Measurements from ENCODE around the gene ADAT3. TPM values are rescaled to one million over a fixed set of nuclear protein-coding genes. Genes with fewer than 3 reads are reported as not detected.

Gene ADAT3
- total RNA-seq, 1 donor = 4.2 TPM

GRCh38 chr19:1859331-1859781 lies 45.8 kb upstream of the ADAT3 start:
- H3K4me3 ChIP-seq (ENCODE audit: low read depth, low read length) = peak overlapping the region; percentile 90
- TF ChIP-seq CTCF (IDR thresholded peaks at IDR 0.05; ENCODE audit: insufficient read depth, low read length) = no peak
- no peak for DNase-seq (ENCODE audit: low read depth)

DNA sequence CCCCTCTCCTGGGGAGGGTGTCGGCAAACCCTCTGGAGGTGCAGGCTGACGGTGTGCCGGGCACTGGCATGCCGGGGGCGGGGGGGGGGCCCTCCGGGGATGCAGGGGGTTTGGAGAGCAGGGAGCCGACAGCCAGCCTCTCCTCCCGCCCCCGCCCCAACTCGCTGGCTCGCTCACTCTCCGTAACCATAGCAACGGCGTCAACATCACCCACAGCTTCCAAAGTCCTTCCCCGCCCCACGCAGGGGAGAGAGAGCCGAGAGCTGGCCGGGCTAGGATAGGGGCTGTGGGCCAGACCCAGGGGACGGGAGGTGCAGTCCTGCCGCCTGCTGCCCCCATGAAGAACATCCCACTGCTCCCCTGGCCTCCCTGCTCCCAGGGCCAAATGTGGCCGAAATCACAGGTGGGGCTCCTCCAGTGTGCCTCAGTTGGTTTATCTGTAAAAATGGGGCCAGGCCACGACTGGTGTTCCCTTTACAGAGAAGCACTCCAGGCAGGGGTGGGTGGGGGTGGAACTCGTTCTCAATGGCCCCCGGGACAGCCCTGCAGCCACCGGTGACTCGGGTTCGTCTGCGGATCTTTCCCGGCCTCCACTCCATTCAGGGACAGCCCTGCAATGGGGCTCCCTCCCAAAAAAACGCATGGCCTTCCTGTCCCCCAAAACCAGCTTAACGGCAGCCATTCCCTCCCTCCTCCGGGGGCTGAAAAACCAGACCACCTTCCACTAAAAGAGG lies 45.0 kb upstream of the ADAT3 start:
- peak overlapping the region; percentile 90 for H3K4me3 ChIP-seq (ENCODE audit: low read depth, low read length)
- no peak for TF ChIP-seq CTCF (IDR thresholded peaks at IDR 0.05; ENCODE audit: insufficient read depth, low read length)
- peak; percentile 81 for DNase-seq (ENCODE audit: low read depth)

- H3K4me3 ChIP-seq (ENCODE audit: low read depth, low read length) = peak overlapping the region; percentile 90
- TF ChIP-seq CTCF (IDR thresholded peaks at IDR 0.05; ENCODE audit: insufficient read depth, low read length) = no peak
- DNase-seq (ENCODE audit: low read depth) = no peak
Measured at GRCh38 chr19:1860821-1861598, 44.2 kb upstream of the ADAT3 start.

DNA sequence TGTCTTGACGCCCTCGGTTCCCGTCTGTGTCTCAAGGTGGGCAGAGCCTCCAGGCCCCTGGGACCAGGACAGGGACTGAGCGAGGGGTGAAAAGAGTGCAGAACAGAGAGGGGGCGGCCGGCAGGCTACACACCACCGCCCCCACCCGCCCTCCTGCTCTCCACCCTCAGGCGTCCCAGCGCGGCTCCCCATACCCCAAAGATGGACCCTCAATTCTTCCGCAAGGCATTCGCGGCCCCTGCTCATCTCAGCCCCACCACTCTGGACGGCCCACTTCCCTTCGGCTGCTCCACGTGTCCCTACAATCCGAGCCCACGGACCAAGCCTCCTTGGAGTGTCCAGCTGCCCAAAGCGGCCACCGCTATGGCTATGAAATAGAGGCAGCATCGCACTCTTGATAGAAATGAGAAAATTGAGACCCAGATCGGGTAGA lies 43.6 kb upstream of the ADAT3 start:
- H3K4me3 ChIP-seq (ENCODE audit: low read depth, low read length) = peak overlapping the region; percentile 90
- no peak for TF ChIP-seq CTCF (IDR thresholded peaks at IDR 0.05; ENCODE audit: insufficient read depth, low read length)
- no peak for DNase-seq (ENCODE audit: low read depth)

GRCh38 chr19:1862068-1862423 lies 43.2 kb upstream of the ADAT3 start:
- peak overlapping the region; percentile 90 for H3K4me3 ChIP-seq (ENCODE audit: low read depth, low read length)
- DNase-seq (ENCODE audit: low read depth) = no peak
- TF ChIP-seq CTCF (IDR thresholded peaks at IDR 0.05; ENCODE audit: insufficient read depth, low read length) = no peak

DNA sequence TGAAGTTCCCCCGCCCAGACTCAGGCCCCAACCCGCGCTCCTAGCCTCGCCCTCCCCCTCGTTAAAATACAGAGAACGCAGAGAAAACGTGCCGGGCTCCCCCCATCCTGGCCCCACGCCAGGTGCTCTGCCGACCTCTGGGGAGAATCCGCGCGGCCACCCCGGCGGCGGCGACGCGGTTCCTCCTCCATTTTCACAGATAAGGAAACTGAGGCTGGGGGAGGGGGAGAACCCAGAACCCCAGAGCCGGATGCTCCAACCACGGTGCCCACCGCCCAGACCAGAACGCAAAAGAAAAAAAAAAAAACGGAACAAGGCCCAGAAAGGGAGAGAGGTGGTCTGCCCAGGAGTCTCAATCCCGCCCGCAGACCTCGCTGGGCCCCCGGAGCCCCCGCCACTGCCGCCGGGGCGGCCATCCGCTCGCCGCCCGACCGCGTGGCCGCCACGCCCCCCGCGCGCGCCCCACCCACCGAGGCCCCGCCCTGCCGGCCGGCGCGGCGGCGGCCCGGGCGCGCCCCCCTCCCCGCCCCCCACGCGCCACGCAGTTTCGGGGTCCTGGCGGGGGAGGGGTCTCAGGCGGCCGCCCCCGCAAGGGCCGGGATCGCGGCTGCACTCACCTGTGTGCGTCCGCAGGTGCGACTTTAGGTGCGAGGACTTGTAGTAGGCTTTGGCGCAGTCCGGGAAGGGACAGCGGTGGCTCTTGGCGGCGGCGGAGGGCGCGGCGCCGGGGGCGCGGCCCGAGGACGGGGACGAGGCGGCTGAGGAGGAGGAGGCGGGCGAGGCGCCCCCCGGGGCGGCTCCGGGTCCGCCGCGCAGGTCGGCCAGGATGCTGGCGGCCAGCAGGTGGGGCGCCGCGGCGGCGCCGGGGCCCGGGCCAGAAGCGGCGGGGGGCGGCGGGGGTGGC lies 42.5 kb upstream of the ADAT3 start:
- no peak for TF ChIP-seq CTCF (IDR thresholded peaks at IDR 0.05; ENCODE audit: insufficient read depth, low read length)
- no peak for DNase-seq (ENCODE audit: low read depth)
- peak overlapping the region; percentile 90 for H3K4me3 ChIP-seq (ENCODE audit: low read depth, low read length)

Measured in fibroblast of the aortic adventitia (primary cell).